ENCODE measurements around the gene PKHD1.

Gene PKHD1

DNA sequence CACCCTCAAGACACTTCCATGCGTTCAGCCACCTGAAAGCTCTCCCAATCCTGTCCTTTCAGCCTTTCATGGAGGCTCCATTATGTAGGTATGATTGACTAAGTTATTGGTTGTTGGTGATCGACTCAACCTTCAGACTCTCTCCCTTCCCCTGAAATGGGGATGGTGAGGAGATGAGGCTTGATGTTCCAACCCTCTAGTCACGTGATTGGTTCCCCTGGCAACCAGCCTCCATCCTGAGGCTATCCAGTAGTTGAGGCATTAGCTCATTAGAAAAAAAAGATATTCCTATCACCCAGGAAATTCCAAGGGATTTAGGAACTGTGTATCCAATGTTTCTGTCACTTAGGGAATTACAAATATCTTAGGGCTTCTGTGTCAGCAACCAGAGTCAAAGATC is 426.6 kb downstream of the PKHD1 start:
- DNase-seq, result no peak

DNA sequence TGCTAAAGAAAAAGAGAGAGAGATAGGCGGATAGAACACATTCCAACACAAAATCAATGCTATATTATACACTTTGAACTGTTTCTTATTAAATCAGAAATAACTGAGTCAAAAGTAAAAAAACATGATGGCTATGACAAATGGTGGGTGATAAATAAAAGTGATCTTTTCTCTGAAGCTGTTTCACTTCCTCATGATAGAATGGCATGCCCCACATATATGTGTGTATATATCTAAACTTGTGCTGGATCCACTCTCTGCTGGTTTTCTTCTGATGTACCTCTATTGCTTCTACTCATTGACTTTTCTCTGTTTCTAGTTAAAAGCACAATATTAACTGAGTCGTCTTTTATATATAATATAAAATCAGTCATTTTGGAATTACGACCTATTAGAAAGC is 429.9 kb downstream of the PKHD1 start:
- no peak for DNase-seq

DNA sequence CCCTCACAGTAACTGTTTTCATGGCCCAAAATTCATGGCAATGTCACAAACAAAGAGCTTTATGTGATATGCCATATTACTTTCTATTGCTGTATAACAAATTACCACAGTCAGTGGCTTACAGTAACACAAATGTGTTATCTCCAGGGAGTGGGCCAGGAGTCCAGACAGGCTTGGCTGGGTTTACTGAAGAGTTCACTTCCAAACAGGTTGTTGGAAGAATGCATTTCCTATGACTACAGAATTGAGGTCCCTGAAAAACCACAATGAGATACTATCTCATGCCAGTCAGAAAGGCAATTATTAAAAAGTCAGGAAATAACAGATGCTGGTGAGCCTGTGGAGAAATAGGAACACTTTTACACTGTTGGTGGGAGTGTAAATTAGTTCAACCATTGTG is 431.9 kb downstream of the PKHD1 start:
- DNase-seq, result no peak

DNA sequence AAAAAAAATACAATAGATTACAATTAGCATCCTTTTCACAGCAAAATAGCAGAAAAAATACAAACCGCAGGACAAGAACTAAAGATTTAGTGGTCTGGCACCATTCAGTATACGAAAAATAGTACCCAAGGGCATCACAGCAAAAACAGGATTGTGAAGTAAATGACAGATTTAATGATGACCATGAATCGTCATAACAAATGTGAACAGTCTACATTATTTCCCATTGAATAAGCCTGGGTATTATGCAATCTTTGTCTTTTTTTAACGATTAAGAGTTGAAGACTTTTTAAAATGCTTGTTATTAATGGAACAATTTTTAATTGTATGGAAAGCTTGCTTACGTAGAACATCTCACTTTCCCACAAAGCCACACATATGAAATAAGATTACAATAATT is 432.8 kb downstream of the PKHD1 start:
- DNase-seq, result no peak

DNA sequence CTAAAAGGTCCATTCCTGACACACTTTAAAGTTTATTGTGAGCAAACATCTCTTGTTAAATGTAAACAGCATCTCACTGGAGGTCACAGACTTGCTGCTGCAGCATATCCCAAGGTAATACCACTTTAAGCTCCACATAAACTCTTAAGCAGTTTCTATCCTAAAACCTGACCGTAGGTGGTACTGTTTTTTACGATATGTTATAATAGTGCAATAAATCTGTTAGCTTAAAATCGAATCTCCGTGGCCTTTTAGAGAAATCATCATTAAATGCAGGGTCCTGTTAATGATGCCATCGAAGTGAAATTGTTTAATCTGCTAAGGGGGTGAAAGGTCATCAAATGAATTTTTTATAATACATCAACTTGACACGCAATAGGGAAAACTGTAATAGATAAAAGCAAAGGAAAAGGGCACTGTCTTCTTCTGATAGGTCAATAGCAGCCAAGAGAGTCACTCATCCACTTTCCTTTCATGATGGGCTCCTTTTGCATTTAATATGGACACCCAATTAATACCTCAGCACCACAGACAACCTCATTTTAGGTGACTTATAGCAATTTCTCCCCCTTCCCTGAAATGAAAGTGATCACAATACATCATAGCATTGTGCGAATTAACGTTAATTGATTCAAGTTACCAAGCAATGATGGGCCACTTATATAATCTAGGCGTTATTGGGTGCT is 436.1 kb downstream of the PKHD1 start:
- DNase-seq, result no peak

DNA sequence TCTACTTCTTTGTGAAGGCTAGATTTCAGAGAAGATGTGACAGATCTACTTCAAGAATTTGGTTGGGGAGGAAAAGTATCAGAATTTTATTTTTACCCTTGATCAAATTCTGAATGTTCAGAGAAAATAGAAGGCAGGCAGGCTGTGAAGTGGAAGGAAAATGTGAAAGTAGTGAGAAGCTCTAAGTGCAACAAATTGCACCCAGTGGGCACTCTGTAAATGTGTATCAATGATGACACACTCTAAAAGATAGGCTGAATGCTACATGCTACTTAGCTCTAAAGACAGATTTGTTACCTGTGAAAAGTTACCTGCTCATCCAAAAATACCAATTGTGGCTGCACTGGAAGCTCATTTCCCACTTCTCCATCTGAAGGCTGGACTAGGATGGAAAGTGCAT is 438.6 kb downstream of the PKHD1 start:
- no peak for DNase-seq

DNA sequence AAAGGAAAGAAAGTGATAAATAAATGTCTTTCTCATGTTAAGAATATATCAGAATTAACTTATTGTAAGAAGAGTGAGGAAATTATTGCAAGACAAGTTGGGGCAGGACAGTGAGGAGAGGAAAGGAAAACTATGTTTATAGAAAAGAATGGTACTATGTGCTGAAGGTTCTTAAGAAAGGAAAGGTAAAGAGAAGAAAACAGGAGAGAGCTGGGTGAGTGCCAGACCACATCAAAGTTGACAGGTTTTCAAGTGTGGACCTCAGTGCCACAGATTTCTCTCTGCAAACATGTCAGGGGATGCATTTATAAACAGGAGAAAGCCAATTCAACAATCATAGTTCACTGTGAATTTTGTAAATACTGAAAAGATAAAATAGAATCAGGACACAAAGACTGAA is 439.2 kb downstream of the PKHD1 start:
- DNase-seq, result no peak

DNA sequence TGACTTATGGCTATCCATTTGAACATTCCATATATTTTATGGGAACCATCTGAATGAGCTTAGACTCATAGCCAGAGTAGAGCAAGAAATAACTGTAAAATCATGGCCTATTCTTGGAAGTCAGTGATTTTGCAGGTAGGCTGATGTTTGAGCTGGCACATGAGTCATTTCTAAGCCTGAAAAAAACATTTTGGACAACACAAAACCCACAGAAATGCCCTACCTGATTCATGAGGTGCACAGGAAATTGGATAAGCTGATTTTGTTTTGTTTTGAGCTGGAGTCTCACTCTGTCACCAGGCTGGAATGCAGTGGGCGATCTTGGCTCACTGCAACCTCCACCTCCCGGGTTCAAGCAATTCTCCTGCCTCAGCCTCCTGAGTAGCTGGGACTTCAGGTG is 443.0 kb downstream of the PKHD1 start:
- DNase-seq, result no peak

DNA sequence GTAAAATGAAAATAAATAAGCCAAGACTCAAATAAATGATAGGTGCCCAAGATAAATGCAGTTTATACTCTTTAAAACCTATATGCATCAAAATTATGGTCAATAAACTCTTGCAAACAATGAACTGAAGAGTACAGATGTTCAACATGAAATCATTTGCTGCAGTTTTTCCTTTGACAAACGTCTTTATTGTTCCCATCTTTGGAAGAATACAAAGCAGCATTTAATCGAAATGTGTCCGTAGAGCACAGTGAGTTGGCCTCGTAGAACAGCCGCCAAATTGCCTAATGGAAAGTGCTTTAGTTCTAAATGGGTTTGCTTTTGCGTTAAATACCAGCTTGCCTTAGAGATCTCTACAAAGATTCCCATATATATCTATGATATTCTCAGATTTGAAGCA is 447.4 kb downstream of the PKHD1 start:
- DNase-seq, result no peak

DNA sequence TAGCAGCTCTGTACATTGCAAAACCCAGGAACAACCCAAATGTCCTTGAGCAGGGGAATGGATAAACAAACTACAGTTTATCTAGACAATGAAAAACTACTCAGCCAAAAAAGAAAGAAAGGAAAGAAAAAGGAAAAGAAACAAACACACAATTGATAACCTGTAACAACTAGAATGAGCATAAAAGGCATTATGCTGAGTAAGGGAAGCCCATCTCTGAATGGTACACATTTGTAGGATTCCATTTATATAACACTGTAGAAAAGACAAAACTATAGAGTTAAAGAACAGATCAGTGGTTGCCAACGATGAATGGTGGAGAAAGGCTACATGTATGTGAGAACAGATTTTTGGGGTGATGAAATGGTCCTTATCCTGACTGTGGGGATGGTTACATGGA is 454.0 kb downstream of the PKHD1 start:
- no peak for DNase-seq

DNA sequence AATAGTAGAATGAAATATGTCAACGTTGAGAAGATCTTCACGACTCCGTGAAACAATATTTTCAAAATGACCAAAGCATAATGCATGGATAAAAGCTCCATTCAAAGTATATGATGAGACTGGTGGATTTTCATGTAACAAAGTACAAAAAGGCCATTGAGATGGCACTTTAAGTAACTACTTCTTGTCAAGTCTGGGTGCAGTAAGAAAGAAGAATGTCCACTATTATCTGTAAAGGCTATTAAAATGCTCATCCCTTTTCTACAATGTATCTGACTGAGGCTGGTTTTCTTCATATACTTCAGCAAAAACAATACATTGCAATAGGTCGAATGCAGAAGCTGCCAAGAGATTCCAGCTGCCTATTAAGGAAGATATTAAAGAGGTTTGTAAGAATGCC is 457.4 kb downstream of the PKHD1 start:
- DNase-seq, result no peak

DNA sequence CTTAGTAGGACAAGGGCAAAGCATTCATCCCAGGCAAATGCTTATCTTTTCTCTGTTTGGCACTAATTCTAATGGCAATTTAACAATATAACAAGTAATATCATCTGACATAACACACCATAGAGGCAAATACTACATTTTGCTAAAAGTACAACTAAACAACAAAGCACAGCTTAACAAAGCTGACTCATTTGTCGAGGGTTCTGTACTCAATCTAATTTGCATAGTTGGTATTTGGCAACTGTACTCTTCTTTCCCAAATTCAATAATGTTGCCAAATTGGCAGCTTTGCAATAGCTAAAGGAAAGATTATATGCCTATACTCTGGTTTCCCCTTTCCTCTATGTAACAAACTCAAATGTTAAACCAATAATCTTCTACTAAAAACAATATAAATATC is 461.0 kb downstream of the PKHD1 start:
- no peak for DNase-seq

DNA sequence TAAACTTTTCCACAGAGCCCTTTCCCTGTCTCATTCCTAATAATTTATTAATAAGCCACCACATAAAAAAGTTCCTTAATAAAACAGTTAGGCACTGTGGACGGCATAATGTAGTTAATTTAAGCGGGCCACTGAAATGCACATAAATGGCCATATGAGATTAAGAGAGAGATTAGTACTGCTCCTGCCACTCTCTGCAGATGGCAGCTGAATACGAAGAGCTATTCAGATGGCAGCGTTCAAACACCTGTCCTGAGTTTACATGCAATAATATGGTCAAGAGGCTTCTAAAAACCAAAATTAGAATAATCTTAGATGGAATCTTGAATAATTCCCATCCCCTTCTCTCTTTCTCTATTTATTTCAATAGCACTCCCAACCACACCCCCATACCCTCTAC is 461.8 kb downstream of the PKHD1 start:
- no peak for DNase-seq

DNA sequence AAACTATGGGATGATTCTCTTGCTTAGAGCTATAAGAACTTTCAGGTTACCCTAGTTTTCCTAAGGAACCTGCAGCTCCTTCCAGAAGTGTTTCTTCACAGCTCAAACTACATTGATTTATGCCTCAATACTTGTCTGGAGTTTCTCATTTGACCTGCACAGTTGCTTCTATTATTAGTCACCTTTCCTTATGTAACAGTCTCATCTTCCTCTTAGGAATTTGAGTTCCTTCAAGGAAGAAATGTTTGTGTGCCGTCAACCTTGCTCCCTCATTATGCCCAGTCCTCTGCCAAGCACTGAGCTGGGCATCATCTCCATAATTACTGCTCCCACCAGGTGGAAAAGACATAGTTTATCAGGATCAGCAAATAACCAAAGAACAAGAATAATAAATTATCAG is 466.4 kb downstream of the PKHD1 start:
- no peak for DNase-seq

DNA sequence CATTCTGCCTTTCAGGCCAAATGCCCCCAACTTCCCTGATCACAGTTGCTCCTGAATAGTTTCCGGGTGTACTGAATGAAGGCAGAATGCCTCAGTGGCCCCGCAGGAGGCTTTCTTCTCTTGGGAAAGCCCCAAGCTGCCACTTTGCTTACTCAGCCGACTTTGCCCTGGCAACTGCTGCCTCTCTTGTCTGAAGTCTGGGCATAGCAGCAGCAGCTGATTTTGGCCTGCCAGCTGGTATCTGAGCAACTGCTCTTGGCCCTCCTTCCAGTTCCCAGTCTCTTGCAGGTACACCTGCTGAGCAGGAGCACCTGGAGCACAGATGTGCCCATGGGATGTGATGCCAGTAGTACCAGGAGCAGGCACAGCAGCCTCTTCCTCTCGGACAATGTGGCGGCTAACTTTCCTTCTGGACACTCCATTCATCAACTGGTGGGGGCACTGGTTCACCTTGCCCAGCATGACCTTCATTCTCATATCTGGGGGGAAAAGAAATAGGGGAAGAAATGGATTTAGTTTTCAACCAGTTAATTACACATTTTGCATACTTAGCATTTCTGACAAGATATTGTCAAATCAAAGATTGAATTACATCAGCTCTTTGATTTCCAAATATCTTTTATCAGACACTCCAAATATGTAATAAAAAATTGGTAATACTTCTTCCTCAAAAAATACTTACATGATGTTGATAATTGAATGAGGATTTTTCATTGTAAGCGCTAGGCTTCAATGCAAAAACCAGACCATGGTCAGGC is 468.2 kb downstream of the PKHD1 start:
- no peak for DNase-seq

DNA sequence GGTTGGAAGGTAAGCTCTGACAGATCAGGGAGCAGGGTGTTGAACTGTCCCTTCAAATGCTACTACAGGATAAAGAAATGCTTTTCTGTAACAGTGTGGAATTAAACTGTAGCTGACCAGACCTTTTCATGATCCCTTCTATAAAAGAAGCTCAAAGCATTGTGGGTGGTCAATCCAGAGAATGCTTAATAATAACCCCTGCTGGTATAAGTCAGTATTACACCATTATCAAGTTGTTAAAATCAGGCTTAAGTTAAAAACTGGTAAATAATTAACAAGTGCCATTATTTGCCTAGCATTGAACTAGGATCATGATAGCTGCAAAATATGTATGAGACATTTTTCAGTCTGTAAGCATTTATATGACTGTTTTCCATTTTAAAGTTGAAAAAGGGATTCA is 468.9 kb downstream of the PKHD1 start:
- no peak for DNase-seq

DNA sequence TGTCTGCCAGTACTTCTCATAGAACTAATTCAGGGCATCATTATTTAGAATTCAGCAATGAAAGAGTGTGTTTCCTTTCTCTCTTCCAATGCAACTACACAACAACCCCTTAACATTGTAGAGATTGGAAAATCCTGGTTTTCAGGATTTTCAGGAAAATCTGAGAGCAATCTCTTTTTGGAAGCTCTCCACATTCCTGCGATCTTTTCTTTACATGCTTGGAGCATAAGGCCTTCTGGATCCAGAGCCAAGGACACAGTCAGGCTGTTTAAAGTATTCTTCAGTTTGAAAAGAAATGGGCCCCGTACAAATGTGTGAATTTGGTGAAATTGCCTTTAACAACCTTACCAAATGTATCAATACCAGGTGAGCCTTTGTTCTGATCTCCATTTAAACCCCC is 469.7 kb downstream of the PKHD1 start:
- DNase-seq, result no peak

DNA sequence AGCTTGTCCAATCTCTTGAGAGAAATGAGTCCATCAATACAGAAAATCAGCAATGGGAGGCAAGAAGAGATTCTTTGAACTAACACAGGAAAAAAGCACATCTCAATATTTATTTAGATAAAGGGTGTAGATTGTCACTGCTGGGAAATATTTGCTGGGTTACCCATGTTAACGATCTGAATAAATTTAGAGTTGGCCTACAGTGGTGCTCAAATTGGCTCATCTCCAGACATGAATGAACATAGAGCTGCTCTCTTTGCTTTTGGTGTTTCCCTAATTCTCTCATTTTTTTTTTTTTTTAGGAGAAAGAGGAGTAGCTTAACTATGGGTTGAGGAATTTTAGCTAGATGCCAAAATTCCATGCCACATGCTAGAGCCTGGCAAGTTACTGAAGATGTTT is 471.2 kb downstream of the PKHD1 start:
- DNase-seq, result no peak

DNA sequence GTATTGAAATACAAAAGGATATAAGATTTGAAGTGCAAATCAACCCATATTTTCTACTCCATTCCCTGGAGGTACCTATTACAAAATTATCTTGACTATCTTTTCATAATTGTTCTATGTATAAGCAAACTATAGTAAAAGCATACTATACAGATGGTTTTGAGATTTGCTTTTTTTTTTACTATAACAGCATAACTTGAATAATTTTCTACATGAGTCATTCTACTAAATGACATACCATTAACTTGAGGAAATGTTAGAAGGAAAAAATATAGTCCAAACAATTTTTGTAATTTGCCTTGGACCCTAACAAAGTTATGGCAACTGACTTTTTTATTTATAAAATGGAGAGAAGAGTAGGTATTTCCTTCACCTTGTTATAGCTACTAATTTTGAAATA is 472.7 kb downstream of the PKHD1 start:
- no peak for DNase-seq

DNA sequence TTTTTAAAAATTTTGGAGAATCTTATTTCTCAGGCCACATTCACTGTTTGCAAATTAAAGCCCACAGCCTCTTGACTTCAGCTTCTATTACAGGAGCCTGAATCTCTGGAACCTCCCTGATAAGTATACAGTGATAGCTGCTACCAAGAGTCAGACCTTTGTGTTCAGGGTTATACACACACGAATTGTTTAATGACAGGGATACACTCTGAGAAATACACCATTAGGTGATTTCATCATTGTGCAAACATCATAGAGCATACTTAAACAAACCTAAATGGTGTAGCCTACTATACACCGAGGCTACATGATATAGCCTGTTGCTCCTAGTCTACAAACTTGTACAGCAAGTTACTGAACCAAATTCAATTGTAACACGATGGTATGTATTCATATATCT is 473.9 kb downstream of the PKHD1 start:
- no peak for DNase-seq

DNA sequence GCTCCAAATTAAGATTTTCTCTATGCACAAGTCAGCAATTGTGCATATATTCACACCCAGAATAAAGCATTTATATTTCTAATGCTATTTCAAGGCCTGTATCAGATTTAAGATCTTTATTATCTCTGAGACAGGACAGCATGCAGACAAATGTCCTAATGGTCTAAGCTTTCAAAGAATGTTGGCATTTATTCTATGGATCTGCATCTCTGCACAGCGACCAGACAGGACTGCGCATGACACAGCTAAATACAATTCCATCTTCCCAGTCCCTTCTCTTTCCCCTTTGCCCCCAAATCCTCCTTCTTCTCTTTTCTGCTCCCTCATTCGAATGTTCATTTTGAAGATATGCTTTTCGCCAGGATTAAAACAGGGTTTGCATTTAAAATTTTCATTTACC is 478.5 kb downstream of the PKHD1 start:
- no peak for DNase-seq

DNA sequence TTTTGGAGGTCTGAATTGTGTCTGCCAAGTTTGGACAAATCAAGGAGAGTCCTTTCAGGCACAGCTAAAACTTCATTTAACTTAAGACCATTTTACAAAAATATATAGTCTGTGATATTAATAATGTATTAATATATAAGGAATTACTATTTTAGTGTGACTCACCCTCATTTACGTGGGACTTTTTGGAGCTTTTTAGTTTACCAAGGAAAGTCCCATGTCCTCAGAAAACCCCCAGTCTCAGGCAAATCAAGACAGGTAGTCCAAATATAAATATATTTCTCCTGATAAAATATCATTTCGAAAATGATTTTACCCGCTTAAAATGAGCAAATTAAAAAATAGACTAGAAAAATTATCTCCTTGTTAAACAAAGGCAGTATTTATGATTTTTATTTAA is 479.0 kb downstream of the PKHD1 start:
- DNase-seq, result no peak

DNA sequence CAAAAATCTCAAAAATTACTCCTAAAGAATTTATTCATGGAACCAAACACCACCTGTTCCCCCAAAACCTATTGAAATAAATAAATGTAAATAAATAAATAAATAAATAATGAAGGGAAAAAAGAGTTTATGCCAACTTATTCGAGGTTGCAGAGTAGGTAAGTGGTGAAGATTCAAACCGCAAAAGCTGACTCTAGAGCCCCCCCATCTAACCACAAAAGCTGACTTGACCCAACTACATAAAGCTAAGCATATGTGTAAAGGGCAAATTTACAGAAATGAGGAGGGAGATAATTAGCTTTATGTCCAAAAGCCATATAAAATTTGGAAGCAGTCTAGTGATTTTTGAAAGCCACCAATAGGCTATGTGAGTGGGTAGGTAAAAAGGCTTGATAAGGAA is 486.9 kb downstream of the PKHD1 start:
- no peak for DNase-seq

DNA sequence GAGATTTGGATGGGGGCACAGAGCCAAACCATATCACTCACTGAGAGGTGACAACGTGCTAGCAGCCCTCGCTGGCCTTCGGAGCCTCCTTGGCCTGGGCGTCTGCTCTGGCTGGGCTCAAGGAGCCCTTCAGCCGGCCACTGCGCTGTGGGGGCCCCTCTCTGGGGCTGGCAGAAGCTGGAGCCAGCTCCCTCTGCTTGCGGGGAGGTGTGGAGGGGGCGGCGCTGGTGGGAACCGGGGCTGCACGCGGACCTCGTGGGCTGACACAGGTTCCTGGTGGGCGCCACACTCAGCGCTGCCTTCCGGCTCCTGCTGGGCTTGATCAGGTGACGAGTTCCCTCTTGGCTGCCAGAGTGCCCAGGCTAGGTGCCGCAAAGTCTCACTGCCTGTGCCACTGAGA is 489.2 kb downstream of the PKHD1 start:
- no peak for DNase-seq

DNA sequence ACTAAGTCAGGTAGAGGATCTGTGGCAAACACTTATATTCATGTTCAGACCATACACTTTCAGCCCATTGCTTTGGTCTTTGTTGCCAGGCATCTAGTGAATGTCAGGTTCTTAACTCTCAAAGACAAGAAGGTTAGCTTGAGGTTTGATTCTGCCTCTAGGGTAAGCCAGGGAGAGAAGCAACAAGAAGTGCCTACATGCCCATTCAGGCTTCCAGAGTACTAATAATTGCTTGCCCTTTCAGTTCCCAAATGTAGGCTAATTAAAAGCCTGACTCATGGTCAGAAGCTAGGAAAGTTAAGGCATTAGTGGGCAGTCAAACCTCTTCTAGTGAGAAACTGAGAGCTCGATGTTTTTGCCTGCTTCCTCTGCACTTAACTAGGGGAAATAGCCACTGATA is 492.4 kb downstream of the PKHD1 start:
- DNase-seq, result no peak
